ENCODE results near the gene MAP4K3.

Gene MAP4K3

DNA sequence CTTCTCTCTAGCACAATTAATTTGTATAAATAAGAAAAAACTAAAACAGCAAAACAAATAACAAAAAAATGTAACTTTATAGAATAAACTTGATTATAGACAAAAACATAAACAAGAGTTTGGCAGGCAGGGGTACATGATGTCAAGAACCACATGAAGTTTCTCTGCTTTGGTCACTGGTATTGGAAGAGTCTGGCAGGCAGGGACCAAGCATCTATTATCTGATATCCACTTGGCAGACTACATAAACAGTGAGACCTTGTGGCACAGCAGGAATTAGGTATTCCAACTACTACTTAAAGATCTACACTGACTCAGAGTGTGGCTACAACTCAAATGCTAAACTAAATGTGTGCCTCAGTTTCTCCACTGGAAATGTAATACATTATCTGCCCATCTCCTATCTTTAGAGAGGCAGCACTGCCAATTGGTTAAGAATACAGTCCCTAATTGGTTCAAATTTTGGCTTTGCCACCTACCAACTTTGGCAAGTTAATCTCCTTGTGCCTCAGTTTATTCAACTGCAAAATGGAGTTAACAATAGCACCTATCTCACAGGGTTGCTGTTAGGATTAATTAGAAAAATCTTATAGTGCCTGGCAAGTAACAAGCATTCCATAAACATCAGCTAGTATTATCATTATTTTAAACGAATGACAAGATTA is 2.7 kb downstream of the MAP4K3 start:
- peak overlapping the region; percentile 11 for H3K4me3 ChIP-seq (ENCODE audit: low read depth, low read length)
- TF ChIP-seq, protein P1, sequence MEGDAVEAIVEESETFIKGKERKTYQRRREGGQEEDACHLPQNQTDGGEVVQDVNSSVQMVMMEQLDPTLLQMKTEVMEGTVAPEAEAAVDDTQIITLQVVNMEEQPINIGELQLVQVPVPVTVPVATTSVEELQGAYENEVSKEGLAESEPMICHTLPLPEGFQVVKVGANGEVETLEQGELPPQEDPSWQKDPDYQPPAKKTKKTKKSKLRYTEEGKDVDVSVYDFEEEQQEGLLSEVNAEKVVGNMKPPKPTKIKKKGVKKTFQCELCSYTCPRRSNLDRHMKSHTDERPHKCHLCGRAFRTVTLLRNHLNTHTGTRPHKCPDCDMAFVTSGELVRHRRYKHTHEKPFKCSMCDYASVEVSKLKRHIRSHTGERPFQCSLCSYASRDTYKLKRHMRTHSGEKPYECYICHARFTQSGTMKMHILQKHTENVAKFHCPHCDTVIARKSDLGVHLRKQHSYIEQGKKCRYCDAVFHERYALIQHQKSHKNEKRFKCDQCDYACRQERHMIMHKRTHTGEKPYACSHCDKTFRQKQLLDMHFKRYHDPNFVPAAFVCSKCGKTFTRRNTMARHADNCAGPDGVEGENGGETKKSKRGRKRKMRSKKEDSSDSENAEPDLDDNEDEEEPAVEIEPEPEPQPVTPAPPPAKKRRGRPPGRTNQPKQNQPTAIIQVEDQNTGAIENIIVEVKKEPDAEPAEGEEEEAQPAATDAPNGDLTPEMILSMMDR (conservative IDR thresholded peaks at IDR 0.05; ENCODE audit: low read depth, low read length), result no peak
- DNase-seq (ENCODE audit: low read depth), result no peak

- H3K4me3 ChIP-seq (ENCODE audit: low read depth, low read length), result no peak overlapping the region
- TF ChIP-seq, protein P1 (conservative IDR thresholded peaks at IDR 0.05; ENCODE audit: low read depth, low read length), result no peak
- DNase-seq (ENCODE audit: low read depth), result peak; percentile 40
Observed at GRCh38 chr2:39433586-39434195, 3.4 kb downstream of the MAP4K3 start.

DNA sequence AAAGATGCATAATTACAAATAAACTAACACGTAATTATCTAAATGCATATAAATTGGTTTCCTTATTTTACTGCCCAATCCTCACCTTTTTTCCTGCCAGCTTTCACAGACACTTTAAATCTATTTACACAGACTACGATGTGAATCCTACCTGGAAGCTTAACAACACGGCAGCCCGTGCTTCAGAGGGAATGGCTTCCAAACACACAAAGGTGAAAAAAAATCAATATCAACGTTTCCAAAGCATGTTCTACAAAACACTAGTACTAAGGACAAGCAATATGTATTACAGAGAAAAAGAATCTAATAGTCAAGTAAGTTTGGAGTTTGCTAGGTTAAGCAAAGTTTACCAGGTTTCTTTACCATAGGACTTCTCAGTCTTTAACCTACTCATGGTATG is 4.4 kb downstream of the MAP4K3 start:
- H3K4me3 ChIP-seq (ENCODE audit: low read depth, low read length), result no peak overlapping the region
- DNase-seq (ENCODE audit: low read depth), result no peak
- TF ChIP-seq, protein P1 (conservative IDR thresholded peaks at IDR 0.05; ENCODE audit: low read depth, low read length), result no peak

GRCh38 chr2:39431592-39432316 is 5.3 kb downstream of the MAP4K3 start:
- peak; percentile 66 for DNase-seq (ENCODE audit: low read depth)
- H3K4me3 ChIP-seq (ENCODE audit: low read depth, low read length), result no peak overlapping the region
- TF ChIP-seq, protein P1 (conservative IDR thresholded peaks at IDR 0.05; ENCODE audit: low read depth, low read length), result no peak

DNA sequence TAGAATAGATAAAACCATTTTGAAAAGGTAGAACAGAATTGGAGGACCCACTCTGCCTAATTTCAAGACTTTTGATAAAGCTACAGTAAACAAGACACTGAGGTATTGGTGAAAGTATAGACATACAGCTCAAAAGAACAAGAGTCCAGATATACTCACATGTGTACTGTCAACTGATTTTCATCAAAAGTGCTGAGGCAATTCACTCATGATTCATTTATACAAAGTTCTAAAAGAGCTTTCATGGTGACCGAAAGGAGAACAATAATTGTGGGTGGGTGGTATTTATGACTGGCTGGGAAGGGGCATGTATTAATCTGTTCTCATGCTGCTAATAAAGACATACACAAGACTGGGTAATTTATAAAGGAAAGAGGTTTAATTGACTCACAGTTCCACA is 7.3 kb downstream of the MAP4K3 start:
- TF ChIP-seq, protein P1 (conservative IDR thresholded peaks at IDR 0.05; ENCODE audit: low read depth, low read length), result no peak
- H3K4me3 ChIP-seq (ENCODE audit: low read depth, low read length), result no peak overlapping the region
- no peak for DNase-seq (ENCODE audit: low read depth)

- no peak overlapping the region for H3K4me3 ChIP-seq (ENCODE audit: low read depth, low read length)
- TF ChIP-seq, protein P1 (conservative IDR thresholded peaks at IDR 0.05; ENCODE audit: low read depth, low read length), result no peak
- no peak for DNase-seq (ENCODE audit: low read depth)
Observed at GRCh38 chr2:39424951-39425350, 12.1 kb downstream of the MAP4K3 start.

Measured in choroid plexus epithelial cell (primary cell).